D721Med (cell line): ENCODE data around the gene TRAF1.

ENCODE experiments used
- DNase-seq: peaks from one replicate; pipeline ENCODE4 v3.0.0; 2011; ENCODE audit warnings: low spot score; ENCODE audit not compliant: insufficient read length
- FAIRE-seq: peaks from 2 replicates; lab custom pipeline; 2011; peaks lifted over from hg19 to GRCh38; lab: Jason Lieb, UNC
- CTCF ChIP-seq: IDR thresholded peaks from 2 replicates; pipeline ENCODE4 v1.5.1; 2012; ENCODE audit warnings: mild to moderate bottlenecking, control low read depth; ENCODE audit not compliant: insufficient read depth; ENCODE audit errors: missing control alignments

Gene TRAF1

GRCh38 chr9:120928483-120929228, 2.1 kb upstream of the TRAF1 start:
- FAIRE-seq (no peak), DNase-seq (no peak)
- TF ChIP-seq CTCF: no peak

- FAIRE-seq (no peak), DNase-seq (no peak)
- TF ChIP-seq CTCF: no peak
Observed at GRCh38 chr9:120928015-120928482, 1.5 kb upstream of the TRAF1 start.

- FAIRE-seq (no peak), DNase-seq (no peak)
- no peak for TF ChIP-seq CTCF
Observed at GRCh38 chr9:120927269-120928014, 846 bp upstream of the TRAF1 start.

GRCh38 chr9:120925535-120926396, 830 bp downstream of the TRAF1 start:
- TF ChIP-seq CTCF: no peak
- no peak for DNase-seq
- no peak for FAIRE-seq

GRCh38 chr9:120924698-120925534, 1.7 kb downstream of the TRAF1 start:
- TF ChIP-seq CTCF: no peak
- FAIRE-seq: no peak
- no peak for DNase-seq

- no peak for DNase-seq
- FAIRE-seq: no peak
- no peak for TF ChIP-seq CTCF
Observed at GRCh38 chr9:120923620-120924328, 2.8 kb downstream of the TRAF1 start.
